C4-2B (cell line): ENCODE data around the gene B4GALT5.

Experiments
- CTCF ChIP-seq: fragments of 450-650 bp; conservative IDR thresholded peaks from 2 replicates; pipeline ENCODE4 v1.5.1; 2017; ENCODE audit warnings: mild to moderate bottlenecking
- ZFX ChIP-seq: fragments of 450-650 bp; IDR thresholded peaks from 2 replicates; pipeline ENCODE4 v1.6.1; 2017

- no peak for TF ChIP-seq CTCF
- no peak for TF ChIP-seq ZFX
Measured at GRCh38 chr20:49649672-49650071, 64.0 kb downstream of the B4GALT5 start.
